Ovary (tissue), 3 donors: ENCODE results near the gene MORN1.

Experiments
- CTCF ChIP-seq, 3 donors: fragments of 450-650 bp in 2 of 3; fragments of 200-600 bp in 1 of 3; IDR thresholded peaks; one replicate each; pipeline versions ENCODE4 v1.5.1 to v1.8.0; 2016 to 2022; ENCODE audit warnings: antibody characterized with exemption in 3 of 3, mild to moderate bottlenecking in 1 of 3
- EP300 ChIP-seq: sonication (generic); formaldehyde crosslinking; IDR thresholded peaks from one replicate; pipeline ENCODE4 v1.6.1; 2017; ENCODE audit warnings: antibody characterized with exemption
- POLR2A ChIP-seq: fragments of 450-650 bp; IDR thresholded peaks from one replicate; pipeline ENCODE4 v1.6.1; 2017; ENCODE audit warnings: antibody characterized with exemption, mild to moderate bottlenecking, moderate library complexity
- donor health status: DM: no; HTN: no; CAD: no.

GRCh38 chr1:2404142-2404889, 13.0 kb upstream of the MORN1 start:
- no peak for TF ChIP-seq CTCF (IDR thresholded peaks at IDR 0.05)
- no peak for TF ChIP-seq EP300
- no peak for TF ChIP-seq POLR2A
